Panc1 (cell line): ENCODE measurements around the gene CYP4X1. TPM values are rescaled to one million over a fixed set of nuclear protein-coding genes. Genes with fewer than 3 reads are reported as not detected.
"Not testable (repeated sequence)": the region's sequence is repeated elsewhere in the genome, so short reads cannot be mapped to it uniquely, and the experiment has no call there.

Source experiments
- ATAC-seq: fragments of 200-7000 bp; cut with Tn5 transposase; 2 replicates; pipeline ENCODE4 v1.9.1; 2020; ENCODE audit warnings: mild to moderate bottlenecking, moderate library complexity
- BruUV-seq: library from RNA; stranded (reverse); fragments of 400-500 nt; replicated peaks from 2 replicates; lab custom pipeline; 2021; lab: Mats Ljungman, UMichigan
- CTCF ChIA-PET: fragments of 300-600 bp; sonication (Branson Sonifier 250); formaldehyde crosslinking; loops from one replicate; lab custom pipeline; 2022; ENCODE audit warnings: antibody characterized with exemption; lab: Charles Lee
- POLR2A ChIA-PET: fragments of 300-600 bp; sonication (Branson Sonifier 250); formaldehyde crosslinking; loops from one replicate; lab custom pipeline; 2022; ENCODE audit warnings: antibody characterized with exemption; lab: Charles Lee
- DNase-seq: peaks from one replicate; pipeline ENCODE4 v3.0.0-alpha.2; 2010; ENCODE audit warnings: low read depth, low spot score
- H3K27ac ChIP-seq: 2 replicates; pipeline ENCODE4 v1.5.1; 2011; ENCODE audit warnings: mild to moderate bottlenecking, low read length, inconsistent platforms
- H3K27me3 ChIP-seq: fragments of 200-500 bp; sonication (Bioruptor generic); 2 replicates; pipeline ENCODE4 v1.6.0; 2014; ENCODE audit warnings: low read length, inconsistent platforms; ENCODE audit not compliant: control insufficient read depth, insufficient read depth
- H3K36me3 ChIP-seq: fragments of 200-500 bp; sonication (Bioruptor generic); 2 replicates; pipeline ENCODE4 v1.5.1; 2014; ENCODE audit warnings: inconsistent platforms, mild to moderate bottlenecking, low read length, moderate library complexity; ENCODE audit not compliant: control insufficient read depth, insufficient read depth
- H3K4me1 ChIP-seq: 2 replicates; pipeline ENCODE4 v1.5.1; 2011; ENCODE audit warnings: inconsistent platforms, mild to moderate bottlenecking, low read length, moderate library complexity; ENCODE audit not compliant: control insufficient read depth, insufficient read depth
- H3K4me3 ChIP-seq, 2 experiments: 2 replicates each; pipeline ENCODE4 v1.5.1; 2011 to 2012; ENCODE audit warnings: low read depth in 2 of 2, low read length in 2 of 2, mild to moderate bottlenecking in 2 of 2, inconsistent platforms in 1 of 2, moderate library complexity in 1 of 2
- H3K9me3 ChIP-seq: fragments of 200-500 bp; sonication (Bioruptor generic); 2 replicates; pipeline ENCODE4 v1.5.1; 2014; ENCODE audit warnings: low read depth, mild to moderate bottlenecking, inconsistent platforms, low read length, moderate library complexity; ENCODE audit not compliant: control insufficient read depth, insufficient read depth
- POLR2AphosphoS5 ChIP-seq: IDR thresholded peaks from 2 replicates; pipeline ENCODE4 v1.6.1; 2012; ENCODE audit warnings: mild to moderate bottlenecking, low read depth, low read length, moderate library complexity
- SIN3A ChIP-seq: IDR thresholded peaks from 2 replicates; pipeline ENCODE4 v1.6.1; 2012; ENCODE audit warnings: low read depth, mild to moderate bottlenecking, low read length, moderate library complexity, borderline replicate concordance; ENCODE audit not compliant: insufficient read depth
- in situ Hi-C: cut with HindIII; loops from 2 replicates; pipeline ENCODE4 v1.10.0; 2016; ENCODE audit warnings: low sequenced_read_pairs, low pct_unique_long_range_greater_than_20kb
- intact Hi-C: fragments of 100-400 bp; cut with micrococcal nuclease; formaldehyde crosslinking; loops from one replicate; pipeline ENCODE4 v1.10.0; 2022; ENCODE audit not compliant: unreplicated experiment
- total RNA-seq: library from RNA; stranded (reverse); gene quantifications from one replicate; pipeline ENCODE4 v1.2.1, GENCODE V29; 2021; ENCODE audit not compliant: unreplicated experiment
- TF ChIP-seq, protein P1 (sequence below): fragments of 450-650 bp; IDR thresholded peaks from 2 replicates; pipeline ENCODE4 v1.5.1; 2017; ENCODE audit warnings: mild to moderate bottlenecking
- TF ChIP-seq, protein P2 (sequence below), 2 experiments: IDR thresholded peaks; 2 replicates each; pipeline ENCODE4 v1.6.1; 2011 to 2012; ENCODE audit warnings: low read depth in 2 of 2, control low read depth in 1 of 2, low read length in 1 of 2, mild to moderate bottlenecking in 1 of 2, moderate library complexity in 1 of 2; ENCODE audit not compliant: insufficient read depth in 1 of 2

The CYP4X1 gene
- total RNA-seq, 1 experiment from 2014 or later = 1.3 TPM

DNA sequence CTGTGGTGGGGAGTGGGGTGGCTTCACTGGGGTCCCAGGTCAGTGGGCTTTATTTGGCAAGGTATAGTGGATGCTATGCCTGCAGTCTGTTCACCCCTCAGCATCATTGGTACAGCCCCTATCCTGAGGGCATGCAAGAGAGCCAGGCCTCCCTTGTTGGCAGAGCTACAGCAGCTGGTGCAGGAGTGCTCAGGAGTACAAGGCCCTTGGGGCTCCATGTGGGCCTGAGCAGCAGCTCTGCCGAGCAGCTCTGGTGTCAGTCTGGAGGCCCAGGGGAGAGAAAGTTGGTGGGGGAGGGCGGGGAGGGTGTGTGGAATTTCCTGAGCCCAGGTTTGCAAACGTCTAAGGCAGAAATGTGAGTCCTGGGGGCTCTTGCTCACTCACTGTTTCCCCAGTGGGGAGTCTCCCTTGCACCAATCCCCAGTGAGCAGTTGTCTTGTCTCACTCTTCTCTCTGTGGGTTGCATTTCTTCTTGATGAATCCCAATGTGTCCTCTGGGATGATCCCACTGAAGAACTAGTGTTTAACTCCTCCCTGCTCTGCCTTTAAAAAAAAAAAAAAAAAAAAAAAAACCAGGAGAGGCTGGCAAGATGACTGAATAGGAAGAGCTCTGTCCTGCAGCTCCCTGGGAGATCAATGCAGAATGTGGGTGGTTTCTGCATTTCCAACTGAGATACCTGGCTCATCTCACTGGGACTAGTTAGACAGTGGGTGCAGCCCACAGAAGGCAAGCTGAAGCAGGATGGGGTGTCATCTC lies 39.5 kb upstream of the CYP4X1 start:
- Histone ChIP-seq H3K4me1 (no peaks in the 10 kb centered on the region), H3K4me3 (no peak overlapping the region), H3K36me3 (no peaks in the 10 kb centered on the region), H3K27me3 (no peaks in the 10 kb centered on the region), H3K27ac (no peak overlapping the region), H3K9me3 (no peaks in the 10 kb centered on the region)
- CTCF ChIA-PET = interaction anchor here (0.6 kb wide), 1 partner anchor 145 kb away, joined by 5 read pairs; no protein-coding TSS in a partner anchor
- no TSS peak for BruUV-seq
- no peak for DNase-seq
- intact Hi-C loops (no loop called here), in situ Hi-C loops (no loop called here)
- TF ChIP-seq SIN3A (no peak), POLR2AphosphoS5 (no peak)
- TF ChIP-seq, protein P1, sequence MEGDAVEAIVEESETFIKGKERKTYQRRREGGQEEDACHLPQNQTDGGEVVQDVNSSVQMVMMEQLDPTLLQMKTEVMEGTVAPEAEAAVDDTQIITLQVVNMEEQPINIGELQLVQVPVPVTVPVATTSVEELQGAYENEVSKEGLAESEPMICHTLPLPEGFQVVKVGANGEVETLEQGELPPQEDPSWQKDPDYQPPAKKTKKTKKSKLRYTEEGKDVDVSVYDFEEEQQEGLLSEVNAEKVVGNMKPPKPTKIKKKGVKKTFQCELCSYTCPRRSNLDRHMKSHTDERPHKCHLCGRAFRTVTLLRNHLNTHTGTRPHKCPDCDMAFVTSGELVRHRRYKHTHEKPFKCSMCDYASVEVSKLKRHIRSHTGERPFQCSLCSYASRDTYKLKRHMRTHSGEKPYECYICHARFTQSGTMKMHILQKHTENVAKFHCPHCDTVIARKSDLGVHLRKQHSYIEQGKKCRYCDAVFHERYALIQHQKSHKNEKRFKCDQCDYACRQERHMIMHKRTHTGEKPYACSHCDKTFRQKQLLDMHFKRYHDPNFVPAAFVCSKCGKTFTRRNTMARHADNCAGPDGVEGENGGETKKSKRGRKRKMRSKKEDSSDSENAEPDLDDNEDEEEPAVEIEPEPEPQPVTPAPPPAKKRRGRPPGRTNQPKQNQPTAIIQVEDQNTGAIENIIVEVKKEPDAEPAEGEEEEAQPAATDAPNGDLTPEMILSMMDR = no peak
- TF ChIP-seq, protein P2, sequence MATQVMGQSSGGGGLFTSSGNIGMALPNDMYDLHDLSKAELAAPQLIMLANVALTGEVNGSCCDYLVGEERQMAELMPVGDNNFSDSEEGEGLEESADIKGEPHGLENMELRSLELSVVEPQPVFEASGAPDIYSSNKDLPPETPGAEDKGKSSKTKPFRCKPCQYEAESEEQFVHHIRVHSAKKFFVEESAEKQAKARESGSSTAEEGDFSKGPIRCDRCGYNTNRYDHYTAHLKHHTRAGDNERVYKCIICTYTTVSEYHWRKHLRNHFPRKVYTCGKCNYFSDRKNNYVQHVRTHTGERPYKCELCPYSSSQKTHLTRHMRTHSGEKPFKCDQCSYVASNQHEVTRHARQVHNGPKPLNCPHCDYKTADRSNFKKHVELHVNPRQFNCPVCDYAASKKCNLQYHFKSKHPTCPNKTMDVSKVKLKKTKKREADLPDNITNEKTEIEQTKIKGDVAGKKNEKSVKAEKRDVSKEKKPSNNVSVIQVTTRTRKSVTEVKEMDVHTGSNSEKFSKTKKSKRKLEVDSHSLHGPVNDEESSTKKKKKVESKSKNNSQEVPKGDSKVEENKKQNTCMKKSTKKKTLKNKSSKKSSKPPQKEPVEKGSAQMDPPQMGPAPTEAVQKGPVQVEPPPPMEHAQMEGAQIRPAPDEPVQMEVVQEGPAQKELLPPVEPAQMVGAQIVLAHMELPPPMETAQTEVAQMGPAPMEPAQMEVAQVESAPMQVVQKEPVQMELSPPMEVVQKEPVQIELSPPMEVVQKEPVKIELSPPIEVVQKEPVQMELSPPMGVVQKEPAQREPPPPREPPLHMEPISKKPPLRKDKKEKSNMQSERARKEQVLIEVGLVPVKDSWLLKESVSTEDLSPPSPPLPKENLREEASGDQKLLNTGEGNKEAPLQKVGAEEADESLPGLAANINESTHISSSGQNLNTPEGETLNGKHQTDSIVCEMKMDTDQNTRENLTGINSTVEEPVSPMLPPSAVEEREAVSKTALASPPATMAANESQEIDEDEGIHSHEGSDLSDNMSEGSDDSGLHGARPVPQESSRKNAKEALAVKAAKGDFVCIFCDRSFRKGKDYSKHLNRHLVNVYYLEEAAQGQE (IDR thresholded peaks at IDR 0.05; ENCODE audit: insufficient read depth in 1 of 2, low read depth in 2 of 2, low read length in 1 of 2) = no peak
- ATAC-seq = no peak
- POLR2A ChIA-PET = no interaction called here

DNA sequence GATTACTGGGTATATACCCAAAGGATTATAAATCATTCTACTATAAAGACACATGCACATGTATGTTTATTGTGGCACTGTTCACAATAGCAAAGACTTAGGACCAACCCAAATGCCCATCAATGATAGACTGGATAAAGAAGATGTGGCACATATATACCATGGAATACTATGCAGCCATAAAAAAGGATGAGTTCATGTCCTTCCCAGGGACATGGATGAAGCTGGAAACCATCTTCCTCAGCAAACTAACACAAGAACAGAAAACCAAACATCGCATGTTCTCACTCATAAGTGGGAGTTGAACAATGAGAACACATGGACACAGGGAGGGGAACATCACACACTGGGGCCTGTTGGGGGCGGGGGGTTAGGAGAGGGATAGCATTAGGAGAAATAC lies 32.9 kb upstream of the CYP4X1 start:
- POLR2A ChIA-PET, H3K4me1 ChIP-seq, ATAC-seq, H3K9me3 ChIP-seq, CTCF ChIA-PET, BruUV-seq, in situ Hi-C loops, DNase-seq, H3K27ac ChIP-seq, H3K27me3 ChIP-seq, H3K4me3 ChIP-seq, H3K36me3 ChIP-seq: not testable (repeated sequence)
- intact Hi-C loops = loop anchor here (2.0 to 5.0 kb wide), 2 partner anchors 123 to 244 kb away; no protein-coding TSS in a partner anchor
